IMR-90 (cell line): ENCODE measurements around the gene LAMA5. TPM values are rescaled to one million over a fixed set of nuclear protein-coding genes. Genes with fewer than 3 reads are reported as not detected.

Experiments
- ATAC-seq: fragments of 200-7000 bp; cut with Tn5 transposase; 2 replicates; pipeline ENCODE4 v1.9.1; 2020; ENCODE audit warnings: low read depth, mild to moderate bottlenecking, moderate library complexity
- BruUV-seq: library from RNA; stranded (reverse); fragments of 400-500 nt; replicated peaks from 2 replicates; lab custom pipeline; 2021; lab: Mats Ljungman, UMichigan
- CTCF ChIA-PET: fragments of 300-600 bp; formaldehyde crosslinking; extraction: SDS; loops from one replicate; lab custom pipeline; 2021; ENCODE audit warnings: antibody characterized with exemption; lab: Yijun Ruan, JAX
- POLR2A ChIA-PET: fragments of 300-600 bp; sonication (Branson Sonifier 250); formaldehyde crosslinking; loops from one replicate; lab custom pipeline; 2022; ENCODE audit warnings: antibody characterized with exemption; ENCODE audit not compliant: unreplicated experiment; lab: Charles Lee
- DNase-seq: peaks from one replicate; pipeline ENCODE4 v3.0.0; 2013
- H2AFZ ChIP-seq: replicated peaks from 2 replicates; pipeline ENCODE3; 2013; ENCODE audit warnings: low read length, mild to moderate bottlenecking; ENCODE audit not compliant: poor library complexity
- H2AK5ac ChIP-seq: 2 replicates; pipeline ENCODE4 v1.6.1; 2013; ENCODE audit warnings: low read depth, low read length, inconsistent platforms
- H2AK9ac ChIP-seq: replicated peaks from 2 replicates; pipeline ENCODE3; 2013; ENCODE audit warnings: mild to moderate bottlenecking, low read depth, low read length, moderate library complexity; ENCODE audit not compliant: poor library complexity
- H2BK120ac ChIP-seq: 2 replicates; pipeline ENCODE4 v1.6.1; 2013; ENCODE audit warnings: low read depth, low read length, inconsistent platforms
- H2BK15ac ChIP-seq: 3 replicates; pipeline ENCODE4 v1.6.1; 2013; ENCODE audit warnings: low read depth, low read length, inconsistent platforms
- H2BK20ac ChIP-seq: 2 replicates; pipeline ENCODE4 v1.6.1; 2013; ENCODE audit warnings: low read depth, mild to moderate bottlenecking, inconsistent platforms, low read length, moderate library complexity
- H2BK5ac ChIP-seq: 2 replicates; pipeline ENCODE4 v1.6.1; 2013; ENCODE audit warnings: mild to moderate bottlenecking, low read depth, low read length, inconsistent platforms; ENCODE audit not compliant: poor library complexity, severe bottlenecking
- H3K14ac ChIP-seq: replicated peaks from 2 replicates; pipeline ENCODE4 v1.6.1; 2013; ENCODE audit warnings: low read depth, low read length, inconsistent platforms
- H3K18ac ChIP-seq: 2 replicates; pipeline ENCODE4 v1.6.1; 2013; ENCODE audit warnings: low read depth, low read length, control low read depth
- H3K23ac ChIP-seq: 2 replicates; pipeline ENCODE4 v1.6.1; 2013; ENCODE audit warnings: low read depth, low read length, inconsistent platforms
- H3K27ac ChIP-seq: 2 replicates; pipeline ENCODE4 v1.5.1; 2013; ENCODE audit warnings: mild to moderate bottlenecking, control low read depth, low read length; ENCODE audit not compliant: insufficient read depth
- H3K27me3 ChIP-seq: 2 replicates; pipeline ENCODE4 v1.6.1; 2013; ENCODE audit warnings: low read length; ENCODE audit not compliant: control insufficient read depth, insufficient read depth
- H3K36me3 ChIP-seq: 2 replicates; pipeline ENCODE4 v1.6.1; 2013; ENCODE audit warnings: low read length, mixed read lengths; ENCODE audit not compliant: control insufficient read depth, insufficient read depth
- H3K4ac ChIP-seq: 2 replicates; pipeline ENCODE4 v1.6.1; 2013; ENCODE audit warnings: low read depth, low read length, inconsistent platforms
- H3K4me1 ChIP-seq: 2 replicates; pipeline ENCODE4 v1.6.1; 2013; ENCODE audit warnings: low read length, mixed read lengths; ENCODE audit not compliant: control insufficient read depth, insufficient read depth
- H3K4me2 ChIP-seq: 2 replicates; pipeline ENCODE4 v1.6.1; 2013; ENCODE audit warnings: low read depth, mild to moderate bottlenecking, control low read depth, low read length, moderate library complexity
- H3K4me3 ChIP-seq: 2 replicates; pipeline ENCODE4 v1.5.1; 2013; ENCODE audit warnings: low read depth, mild to moderate bottlenecking, control low read depth, low read length, moderate library complexity; ENCODE audit not compliant: insufficient read depth
- H3K56ac ChIP-seq: 2 replicates; pipeline ENCODE4 v1.6.1; 2013; ENCODE audit warnings: low read length, inconsistent platforms; ENCODE audit not compliant: insufficient read depth; ENCODE audit errors: extremely low read depth
- H3K79me1 ChIP-seq, 2 experiments: 2 replicates each; pipeline ENCODE4 v1.6.1; 2013; ENCODE audit warnings: low read length in 2 of 2, inconsistent platforms in 1 of 2, low read depth in 1 of 2
- H3K9ac ChIP-seq: 2 replicates; pipeline ENCODE4 v1.6.1; 2013; ENCODE audit warnings: low read depth, low read length, control low read depth
- H3K9me1 ChIP-seq: 2 replicates; pipeline ENCODE4 v1.6.1; 2013; ENCODE audit warnings: low read length, inconsistent platforms; ENCODE audit not compliant: insufficient read depth
- H3K9me3 ChIP-seq: 2 replicates; pipeline ENCODE4 v1.6.1; 2013; ENCODE audit warnings: low read length; ENCODE audit not compliant: control insufficient read depth, insufficient read depth
- H4K20me1 ChIP-seq: 2 replicates; pipeline ENCODE4 v1.6.1; 2013; ENCODE audit warnings: low read length, inconsistent platforms; ENCODE audit not compliant: insufficient read depth
- H4K5ac ChIP-seq: 2 replicates; pipeline ENCODE4 v1.6.1; 2013; ENCODE audit warnings: mild to moderate bottlenecking, low read depth, low read length, control low read depth
- H4K8ac ChIP-seq, 2 experiments: 2 replicates each; pipeline ENCODE4 v1.6.1; 2013; ENCODE audit warnings: low read depth in 2 of 2, low read length in 2 of 2, control low read depth in 1 of 2, inconsistent platforms in 1 of 2
- H4K91ac ChIP-seq: 2 replicates; pipeline ENCODE4 v1.6.1; 2013; ENCODE audit warnings: low read depth, low read length, inconsistent platforms; ENCODE audit not compliant: insufficient read depth
- BHLHE40 ChIP-seq: fragments of 150-350 bp; IDR thresholded peaks from 2 replicates; pipeline ENCODE4 v1.6.1; 2016; ENCODE audit warnings: mild to moderate bottlenecking, low read depth, low read length
- CEBPB ChIP-seq: IDR thresholded peaks from 2 replicates; pipeline ENCODE4 v1.6.1; 2012; ENCODE audit warnings: low read depth, low read length, improper control_type of control experiment
- CHD1 ChIP-seq: IDR thresholded peaks from 2 replicates; pipeline ENCODE4 v1.6.1; 2012; ENCODE audit warnings: low read depth, low read length, improper control_type of control experiment
- ELK1 ChIP-seq: fragments of 150-350 bp; IDR thresholded peaks from 2 replicates; pipeline ENCODE4 v1.6.1; 2016; ENCODE audit warnings: low read depth, mild to moderate bottlenecking, low read length, moderate library complexity, borderline replicate concordance
- FOS ChIP-seq: fragments of 150-350 bp; IDR thresholded peaks from 2 replicates; pipeline ENCODE4 v1.6.1; 2016; ENCODE audit warnings: low read depth, low read length
- MAFK ChIP-seq: IDR thresholded peaks from 2 replicates; pipeline ENCODE4 v1.6.1; 2012; ENCODE audit warnings: low read depth, low read length, improper control_type of control experiment
- MAZ ChIP-seq: IDR thresholded peaks from 2 replicates; pipeline ENCODE4 v1.6.1; 2012; ENCODE audit warnings: low read depth, mild to moderate bottlenecking, low read length, improper control_type of control experiment, moderate library complexity, borderline replicate concordance
- MXI1 ChIP-seq: IDR thresholded peaks from 2 replicates; pipeline ENCODE4 v1.6.1; 2012; ENCODE audit warnings: low read depth, mild to moderate bottlenecking, low read length, moderate library complexity, borderline replicate concordance
- NFE2L2 ChIP-seq: fragments of 150-350 bp; IDR thresholded peaks from 2 replicates; pipeline ENCODE4 v1.6.1; 2016; ENCODE audit warnings: low read depth, mild to moderate bottlenecking, low read length
- POLR2A ChIP-seq: IDR thresholded peaks from 2 replicates; pipeline ENCODE4 v1.6.1; 2012; ENCODE audit warnings: mild to moderate bottlenecking, low read depth, low read length
- RAD21 ChIP-seq: IDR thresholded peaks from 2 replicates; pipeline ENCODE4 v1.6.1; 2012; ENCODE audit warnings: low read length, improper control_type of control experiment
- RCOR1 ChIP-seq: IDR thresholded peaks from 2 replicates; pipeline ENCODE4 v1.6.1; 2012; ENCODE audit warnings: mild to moderate bottlenecking, low read length, improper control_type of control experiment; ENCODE audit not compliant: insufficient replicate concordance
- RFX5 ChIP-seq: IDR thresholded peaks from 2 replicates; pipeline ENCODE4 v1.8.0; 2012; ENCODE audit warnings: low read depth, mild to moderate bottlenecking, low read length, moderate library complexity
- SMC3 ChIP-seq: fragments of 150-350 bp; IDR thresholded peaks from 2 replicates; pipeline ENCODE4 v1.6.1; 2016; ENCODE audit warnings: low read depth, mild to moderate bottlenecking, antibody characterized with exemption, low read length, moderate library complexity
- USF2 ChIP-seq: fragments of 150-350 bp; IDR thresholded peaks from 2 replicates; pipeline ENCODE4 v1.6.1; 2017; ENCODE audit warnings: mild to moderate bottlenecking, antibody characterized with exemption, low read length, low read depth
- WGBS, 2 experiments: methylation state at CpG; one replicate each; pipeline versions ENCODE4 v1.1.5 to v1.1.7; 2013; ENCODE audit warnings: missing lambda C conversion rate in 2 of 2; ENCODE audit not compliant: insufficient read length in 1 of 2; ENCODE audit errors: extremely low coverage in 2 of 2; 5-methylcytosine and 5-hydroxymethylcytosine counted together
- dilution Hi-C: fragments of 300-500 bp; cut with HindIII; formaldehyde crosslinking; loops from one replicate; pipeline ENCODE4 v1.14.3; 2018; ENCODE audit warnings: low sequenced_read_pairs; ENCODE audit not compliant: unreplicated experiment
- in situ Hi-C: fragments of 300-500 bp; cut with MboI; formaldehyde crosslinking; loops from 3 replicates; pipeline ENCODE4 v1.14.3; 2019; ENCODE audit warnings: low sequenced_read_pairs, inconsistent platforms, mixed read lengths
- intact Hi-C: fragments of 100-400 bp; cut with micrococcal nuclease; formaldehyde crosslinking; loops from 2 replicates; pipeline ENCODE4 v1.10.0; 2022
- polyA plus RNA-seq, 3 experiments: library from polyadenylated mRNA; depleted of rRNA; stranded (reverse); fragments of >200 nt; gene quantifications; 2 replicates each; pipeline ENCODE4 v1.2.3, GENCODE V29; 2012; ENCODE audit warnings: low replicate concordance in 1 of 3
- total RNA-seq: library from RNA; depleted of rRNA; stranded (reverse); fragments of >200 nt; gene quantifications from 2 replicates; pipeline ENCODE4 v1.2.3, GENCODE V29; 2012
- TF ChIP-seq, protein P1 (sequence below): conservative IDR thresholded peaks from 2 replicates; pipeline ENCODE4 v1.5.1; 2012; ENCODE audit warnings: mild to moderate bottlenecking, low read depth, low read length, improper control_type of control experiment

The LAMA5 gene
- total and polyA plus RNA-seq, 2 of the 4 experiments (the other 2 are of a cell fraction) = 0.90 to 7.3 TPM

DNA sequence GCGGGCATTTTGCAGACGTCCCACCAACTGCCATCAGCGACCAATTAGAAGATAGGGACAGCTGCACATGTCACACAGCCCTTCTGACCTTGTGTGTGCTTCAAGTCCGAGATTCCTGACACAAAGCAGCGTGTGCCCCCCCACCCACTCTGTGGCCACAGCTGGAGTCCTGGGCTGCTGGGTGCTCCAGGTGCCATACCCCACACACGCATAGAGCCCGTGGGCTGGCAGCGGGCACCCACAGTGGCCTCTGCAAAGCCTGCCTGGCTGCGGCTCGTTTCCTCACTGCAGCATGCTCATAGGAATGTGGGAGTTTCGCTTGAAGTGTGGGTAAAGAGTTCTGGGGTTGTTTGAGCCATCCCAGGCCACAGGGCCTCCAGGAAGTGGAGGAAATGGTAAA is 66.8 kb downstream of the LAMA5 start:
- H3K4me3 ChIP-seq = no peak overlapping the region
- H3K4me2 ChIP-seq = no peak overlapping the region
- no peaks in the 10 kb centered on the region for H3K27me3 ChIP-seq
- no peak overlapping the region for H3K4ac ChIP-seq
- H3K9ac ChIP-seq = no peak overlapping the region
- WGBS, 2 experiments = 68% methylated on average over 4 of the region's 11 CpGs; no CpG with 5 or more reads in 1 of the 2 experiments
- H3K9me1 ChIP-seq = 0 out of 2 replicates have a peak, but pooled peaks cover 6% of the 10 kb centered on the region
- no peak overlapping the region for H4K91ac ChIP-seq
- H2BK15ac ChIP-seq = no peak overlapping the region
- intact Hi-C loops (loop anchor here (10.0 kb wide), 1 partner anchor 194 kb away; no protein-coding TSS in a partner anchor), in situ Hi-C loops (no loop called here), dilution Hi-C loops (no loop called here)
- H4K5ac ChIP-seq = no peak overlapping the region
- H3K23ac ChIP-seq = no peak overlapping the region
- CTCF ChIA-PET = interaction anchor here (1.2 to 1.5 kb wide), 2 partner anchors 75 to 82 kb away, joined by 6 to 10 read pairs; no protein-coding TSS in a partner anchor
- DNase-seq (no peak), ATAC-seq (no peak)
- no TSS peak for BruUV-seq
- no peak overlapping the region for H3K56ac ChIP-seq
- TF ChIP-seq USF2 (no peak), RFX5 (no peak), MAFK (no peak), CEBPB (no peak), SMC3 (no peak), CHD1 (no peak), MAZ (no peak), RCOR1 (no peak), MXI1 (no peak), BHLHE40 (no peak), ELK1 (no peak), POLR2A (no peak), NFE2L2 (no peak), FOS (no peak), RAD21 (no peak)
- TF ChIP-seq, protein P1, sequence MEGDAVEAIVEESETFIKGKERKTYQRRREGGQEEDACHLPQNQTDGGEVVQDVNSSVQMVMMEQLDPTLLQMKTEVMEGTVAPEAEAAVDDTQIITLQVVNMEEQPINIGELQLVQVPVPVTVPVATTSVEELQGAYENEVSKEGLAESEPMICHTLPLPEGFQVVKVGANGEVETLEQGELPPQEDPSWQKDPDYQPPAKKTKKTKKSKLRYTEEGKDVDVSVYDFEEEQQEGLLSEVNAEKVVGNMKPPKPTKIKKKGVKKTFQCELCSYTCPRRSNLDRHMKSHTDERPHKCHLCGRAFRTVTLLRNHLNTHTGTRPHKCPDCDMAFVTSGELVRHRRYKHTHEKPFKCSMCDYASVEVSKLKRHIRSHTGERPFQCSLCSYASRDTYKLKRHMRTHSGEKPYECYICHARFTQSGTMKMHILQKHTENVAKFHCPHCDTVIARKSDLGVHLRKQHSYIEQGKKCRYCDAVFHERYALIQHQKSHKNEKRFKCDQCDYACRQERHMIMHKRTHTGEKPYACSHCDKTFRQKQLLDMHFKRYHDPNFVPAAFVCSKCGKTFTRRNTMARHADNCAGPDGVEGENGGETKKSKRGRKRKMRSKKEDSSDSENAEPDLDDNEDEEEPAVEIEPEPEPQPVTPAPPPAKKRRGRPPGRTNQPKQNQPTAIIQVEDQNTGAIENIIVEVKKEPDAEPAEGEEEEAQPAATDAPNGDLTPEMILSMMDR = no peak
- no peak overlapping the region for H2AK9ac ChIP-seq
- no peak overlapping the region for H2AFZ ChIP-seq
- H3K36me3 ChIP-seq = peaks cover 24% of the 10 kb centered on the region
- H3K4me1 ChIP-seq = peaks cover 12% of the 10 kb centered on the region
- H3K79me1 ChIP-seq = peaks cover 0 to 24% of the 10 kb centered on the region in 2 experiments; a peak in 2 of 4 replicates
- no peaks in the 10 kb centered on the region for H3K9me3 ChIP-seq
- H2BK20ac ChIP-seq = no peak overlapping the region
- POLR2A ChIA-PET = no interaction called here
- no peak overlapping the region for H4K8ac ChIP-seq
- no peak overlapping the region for H2BK5ac ChIP-seq
- H2BK120ac ChIP-seq = no peak overlapping the region
- H4K20me1 ChIP-seq = peaks cover 21% of the 10 kb centered on the region
- no peak overlapping the region for H2AK5ac ChIP-seq
- no peak overlapping the region for H3K18ac ChIP-seq
- H3K27ac ChIP-seq = no peak overlapping the region
- H3K14ac ChIP-seq = no peak overlapping the region
